ENCODE data around the gene ZNF276. TPM values are rescaled to one million over a fixed set of nuclear protein-coding genes. Genes with fewer than 3 reads are reported as not detected.
"Not testable (repeated sequence)": the region's sequence is repeated elsewhere in the genome, so short reads cannot be mapped to it uniquely, and the experiment has no call there.

The ZNF276 gene
- total RNA-seq, 1 experiment from 2014 or later, result 28.8 TPM

GRCh38 chr16:89697161-89697615 lies 24.1 kb upstream of the ZNF276 start:
- TF ChIP-seq, protein P1, sequence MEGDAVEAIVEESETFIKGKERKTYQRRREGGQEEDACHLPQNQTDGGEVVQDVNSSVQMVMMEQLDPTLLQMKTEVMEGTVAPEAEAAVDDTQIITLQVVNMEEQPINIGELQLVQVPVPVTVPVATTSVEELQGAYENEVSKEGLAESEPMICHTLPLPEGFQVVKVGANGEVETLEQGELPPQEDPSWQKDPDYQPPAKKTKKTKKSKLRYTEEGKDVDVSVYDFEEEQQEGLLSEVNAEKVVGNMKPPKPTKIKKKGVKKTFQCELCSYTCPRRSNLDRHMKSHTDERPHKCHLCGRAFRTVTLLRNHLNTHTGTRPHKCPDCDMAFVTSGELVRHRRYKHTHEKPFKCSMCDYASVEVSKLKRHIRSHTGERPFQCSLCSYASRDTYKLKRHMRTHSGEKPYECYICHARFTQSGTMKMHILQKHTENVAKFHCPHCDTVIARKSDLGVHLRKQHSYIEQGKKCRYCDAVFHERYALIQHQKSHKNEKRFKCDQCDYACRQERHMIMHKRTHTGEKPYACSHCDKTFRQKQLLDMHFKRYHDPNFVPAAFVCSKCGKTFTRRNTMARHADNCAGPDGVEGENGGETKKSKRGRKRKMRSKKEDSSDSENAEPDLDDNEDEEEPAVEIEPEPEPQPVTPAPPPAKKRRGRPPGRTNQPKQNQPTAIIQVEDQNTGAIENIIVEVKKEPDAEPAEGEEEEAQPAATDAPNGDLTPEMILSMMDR (conservative IDR thresholded peaks at IDR 0.05), result no peak
- TF ChIP-seq EZH2 (IDR thresholded peaks at IDR 0.05; ENCODE audit: low read depth), result no peak
- Histone ChIP-seq H3K4me3 (no peak overlapping the region), H3K4me2 (no peak overlapping the region), H4K20me1 (ENCODE audit: insufficient read depth) (peaks cover 23% of the 10 kb centered on the region), H3K27ac (no peak overlapping the region), H2AFZ (no peak overlapping the region), H3K4me1 (replicated peaks; ENCODE audit: insufficient read depth) (peaks cover 5% of the 10 kb centered on the region; the same call in 1 of the 2 replicates), H3K79me2 (ENCODE audit: low read depth) (no peaks in the 10 kb centered on the region), H3K9me3 (ENCODE audit: insufficient read depth, low read depth) (no peaks in the 10 kb centered on the region), H3K27me3 (ENCODE audit: insufficient read depth, low read depth) (no peaks in the 10 kb centered on the region), H3F3A (ENCODE audit: insufficient read depth, low read depth) (peaks cover 39% of the 10 kb centered on the region; the same call in 1 of the 2 replicates), H3K9me2 (ENCODE audit: insufficient read depth) (no peaks in the 10 kb centered on the region), H3K36me3 (ENCODE audit: low read depth) (no peaks in the 10 kb centered on the region)
- no TSS peak for BruUV-seq (replicated peaks)
- no peak for DNase-seq
- ChIA-PET POLR2A (ENCODE audit: unreplicated experiment) (no interaction called here), CTCF (no interaction called here)
- intact Hi-C loops (cut with micrococcal nuclease; ENCODE audit: unreplicated experiment), result no loop called here

DNA sequence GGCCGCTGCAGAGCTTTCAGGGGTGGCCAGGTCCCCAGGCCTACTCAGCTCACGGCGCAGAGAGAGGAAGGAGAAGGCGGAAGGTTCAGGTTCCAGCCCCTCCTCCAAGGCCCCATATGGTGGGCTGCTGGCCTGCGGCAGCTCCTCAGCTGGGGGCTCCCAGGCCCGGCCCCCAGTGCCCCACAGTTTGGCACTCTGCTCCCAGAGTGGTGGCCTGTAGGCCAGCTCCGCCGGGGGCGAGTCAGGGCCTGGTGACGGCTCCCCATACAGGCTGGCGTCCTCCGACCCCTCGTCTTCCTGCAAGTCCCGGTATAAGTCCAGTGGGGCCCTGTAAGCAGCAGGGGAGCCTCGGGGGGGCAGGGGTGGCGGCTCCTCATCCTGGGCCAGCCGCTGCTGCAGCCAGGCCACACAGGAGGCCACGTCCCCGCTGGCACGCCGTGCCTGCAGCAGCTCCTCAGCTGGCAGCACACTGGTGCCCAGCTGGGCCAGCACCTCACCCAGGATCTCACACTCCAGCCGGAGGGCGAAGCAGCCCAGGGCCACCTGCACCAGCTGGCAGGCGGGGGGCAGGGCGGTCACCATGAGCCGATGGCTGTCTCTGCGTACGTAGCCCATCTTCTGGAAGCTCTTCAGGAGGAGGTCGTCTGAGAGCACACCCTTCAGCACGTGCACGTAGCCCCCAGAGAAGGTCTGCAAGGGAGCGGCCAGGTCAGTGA lies 23.6 kb upstream of the ZNF276 start:
- POLR2A ChIA-PET (ENCODE audit: unreplicated experiment), result interaction anchor here (0.6 kb wide), 1 partner anchor 725 kb away, joined by 12 read pairs; no protein-coding TSS in a partner anchor

GRCh38 chr16:89698717-89699116 lies 22.6 kb upstream of the ZNF276 start:
- H2AFZ ChIP-seq; H3K27ac ChIP-seq; H3K36me3 ChIP-seq (ENCODE audit: low read depth); DNase-seq; H3K9me3 ChIP-seq (ENCODE audit: insufficient read depth, low read depth); H3K79me2 ChIP-seq (ENCODE audit: low read depth); H3K27me3 ChIP-seq (ENCODE audit: insufficient read depth, low read depth); BruUV-seq (replicated peaks); H3K4me2 ChIP-seq; H3K9me2 ChIP-seq (ENCODE audit: insufficient read depth); H3K4me3 ChIP-seq; intact Hi-C loops (cut with micrococcal nuclease; ENCODE audit: unreplicated experiment); H3K4me1 ChIP-seq (replicated peaks; ENCODE audit: insufficient read depth): not testable (repeated sequence)
- CTCF ChIA-PET, result interaction anchor here (0.6 kb wide), 1 partner anchor 76 kb away, joined by 3 read pairs; no protein-coding TSS in a partner anchor
- POLR2A ChIA-PET (ENCODE audit: unreplicated experiment), result interaction anchor here (0.7 kb wide), 1 partner anchor 345 kb away, joined by 20 read pairs; no protein-coding TSS in a partner anchor
- peaks cover 38% of the 10 kb centered on the region; the same call in 1 of the 2 replicates for H3F3A ChIP-seq (ENCODE audit: insufficient read depth, low read depth)
- H4K20me1 ChIP-seq (ENCODE audit: insufficient read depth), result peaks cover 23% of the 10 kb centered on the region

More for the DNA sequence above, 23.6 kb upstream of the ZNF276 start:
- Histone ChIP-seq H4K20me1 (ENCODE audit: insufficient read depth) (peaks cover 23% of the 10 kb centered on the region), H3K4me1 (replicated peaks; ENCODE audit: insufficient read depth) (peaks cover 5% of the 10 kb centered on the region; the same call in 1 of the 2 replicates), H3K36me3 (ENCODE audit: low read depth) (no peaks in the 10 kb centered on the region), H3K27me3 (ENCODE audit: insufficient read depth, low read depth) (no peaks in the 10 kb centered on the region), H3K79me2 (ENCODE audit: low read depth) (no peaks in the 10 kb centered on the region), H3K9me2 (ENCODE audit: insufficient read depth) (no peaks in the 10 kb centered on the region), H3K4me3 (no peak overlapping the region), H3F3A (ENCODE audit: insufficient read depth, low read depth) (peaks cover 41% of the 10 kb centered on the region; the same call in 1 of the 2 replicates), H3K9me3 (ENCODE audit: insufficient read depth, low read depth) (no peaks in the 10 kb centered on the region), H2AFZ (no peak overlapping the region), H3K4me2 (no peak overlapping the region), H3K27ac (no peak overlapping the region)
- CTCF ChIA-PET, result interaction anchor here (0.6 kb wide), 1 partner anchor 77 kb away, joined by 3 read pairs; no protein-coding TSS in a partner anchor
- no peak for DNase-seq
- intact Hi-C loops (cut with micrococcal nuclease; ENCODE audit: unreplicated experiment), result no loop called here
- no peak for TF ChIP-seq EZH2 (IDR thresholded peaks at IDR 0.05; ENCODE audit: low read depth)
- TF ChIP-seq, protein P1 (conservative IDR thresholded peaks at IDR 0.05), result no peak
- no TSS peak for BruUV-seq (replicated peaks)

DNA sequence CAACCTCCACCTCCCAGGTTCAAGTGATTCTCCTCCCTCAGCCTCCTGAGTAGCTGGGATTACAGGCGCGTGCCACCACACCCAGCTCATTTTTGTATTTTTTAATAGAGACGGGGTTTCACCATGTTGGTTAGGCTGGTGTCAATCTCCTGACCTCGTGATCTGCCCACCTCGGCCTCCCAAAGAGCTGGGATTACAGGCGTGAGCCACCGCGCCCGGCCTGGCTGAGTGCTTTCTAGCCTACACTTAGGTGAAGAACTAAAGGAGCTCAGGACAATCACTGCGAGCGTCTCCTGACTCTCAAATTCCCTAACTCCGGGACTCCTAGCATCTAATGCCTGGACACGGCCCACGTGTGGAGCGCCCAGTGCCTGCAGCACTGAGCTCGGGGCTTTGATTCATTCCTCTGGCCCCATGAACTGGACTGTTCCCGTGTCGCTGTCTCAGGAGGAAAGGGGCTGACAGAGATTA lies 21.7 kb upstream of the ZNF276 start:
- intact Hi-C loops (cut with micrococcal nuclease; ENCODE audit: unreplicated experiment), result loop anchor here (1.0 to 10.0 kb wide), 6 partner anchors 20 to 455 kb away; partner anchors contain the start of gene TUBB3
- not testable (repeated sequence) for DNase-seq; H3K27me3 ChIP-seq (ENCODE audit: insufficient read depth, low read depth); H3K4me1 ChIP-seq (replicated peaks; ENCODE audit: insufficient read depth); H3K9me2 ChIP-seq (ENCODE audit: insufficient read depth); H3K79me2 ChIP-seq (ENCODE audit: low read depth); H3K9me3 ChIP-seq (ENCODE audit: insufficient read depth, low read depth); H3K36me3 ChIP-seq (ENCODE audit: low read depth); H2AFZ ChIP-seq; H3K27ac ChIP-seq
- TSS peak; percentile 24 for BruUV-seq (replicated peaks)
- peak overlapping the region; percentile 62 for H3K4me2 ChIP-seq
- POLR2A ChIA-PET (ENCODE audit: unreplicated experiment), result interaction anchor here (0.5 to 0.9 kb wide), 4 partner anchors 37 to 1165 kb away, joined by 5 to 12 read pairs (median 8); no protein-coding TSS in a partner anchor
- CTCF ChIA-PET, result interaction anchor here (0.6 to 2.0 kb wide), 6 partner anchors 13 to 175 kb away, joined by 3 to 19 read pairs (median 6); partner anchors contain the start of genes CDK10 and TCF25
- peak overlapping the region; percentile 15; the same call in 1 of the 2 replicates for H3K4me3 ChIP-seq
- H3F3A ChIP-seq (ENCODE audit: insufficient read depth, low read depth), result peaks cover 38% of the 10 kb centered on the region; the same call in 1 of the 2 replicates
- H4K20me1 ChIP-seq (ENCODE audit: insufficient read depth), result peaks cover 23% of the 10 kb centered on the region
